Activated T-cell treated with anti-CD3 and anti-CD28 coated beads for 24 hours (primary cell): ENCODE measurements around the gene FAM98B.

Experiments used
- DNase-seq: peaks from one replicate; pipeline ENCODE4 v3.0.0-alpha.2; 2020; ENCODE audit warnings: low read depth

FAM98B gene

DNA sequence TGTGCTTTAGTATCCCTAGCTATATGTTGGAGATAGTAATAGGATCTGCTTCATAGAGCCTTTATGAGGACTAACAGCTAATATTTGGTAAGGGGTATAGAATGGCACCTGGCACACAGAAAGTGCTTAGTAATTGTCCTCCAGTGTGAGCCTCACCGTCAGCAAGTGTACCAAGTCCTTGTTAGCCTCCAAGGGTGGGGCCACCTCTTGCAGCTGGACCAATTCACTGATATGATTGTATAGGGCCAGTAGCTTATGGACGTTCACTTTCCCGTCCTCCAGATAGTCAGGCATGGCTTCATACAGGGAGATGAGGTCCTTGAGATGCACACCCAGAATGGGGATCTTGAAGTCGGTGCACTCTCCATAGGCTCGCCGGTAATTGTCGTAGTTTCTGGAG is 53.6 kb downstream of the FAM98B start:
- DNase-seq, result no peak

DNA sequence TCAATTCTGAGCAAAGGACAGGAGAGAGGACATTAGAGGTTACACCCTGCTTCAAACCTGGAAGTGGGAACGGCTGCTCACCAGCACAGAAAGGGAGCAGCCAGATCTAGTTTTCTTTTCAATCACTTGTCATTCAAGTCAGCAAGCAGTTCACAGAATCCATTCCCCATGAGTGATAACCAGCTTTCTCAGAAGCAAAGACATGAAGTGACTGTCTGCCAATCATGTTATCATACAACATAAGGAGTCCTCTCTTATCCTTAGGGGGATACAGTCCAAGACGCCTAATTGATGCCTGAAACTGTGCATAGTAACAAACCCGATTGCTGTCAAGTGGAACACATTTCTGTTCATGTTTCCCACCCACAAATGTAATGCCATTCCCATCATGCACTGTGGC is 54.7 kb downstream of the FAM98B start:
- no peak for DNase-seq

DNA sequence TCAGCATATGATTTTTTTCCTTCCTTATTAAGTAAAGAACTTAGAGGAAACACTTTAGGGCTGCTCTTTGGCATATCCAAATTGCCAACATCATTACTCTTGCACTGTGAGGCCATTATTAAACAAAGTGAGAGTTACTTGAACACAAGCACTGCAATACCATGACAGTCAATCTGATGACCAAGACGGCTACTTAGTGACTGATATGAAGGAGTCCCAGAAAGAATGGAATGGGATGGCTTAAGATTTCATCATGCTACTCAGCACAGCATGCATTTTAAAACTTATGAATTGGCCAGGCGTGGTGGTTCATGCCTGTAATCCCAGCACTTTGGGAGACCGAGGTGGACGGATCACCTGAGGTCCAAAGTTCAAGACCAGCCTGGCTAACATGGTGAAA is 55.2 kb downstream of the FAM98B start:
- DNase-seq, result no peak

DNA sequence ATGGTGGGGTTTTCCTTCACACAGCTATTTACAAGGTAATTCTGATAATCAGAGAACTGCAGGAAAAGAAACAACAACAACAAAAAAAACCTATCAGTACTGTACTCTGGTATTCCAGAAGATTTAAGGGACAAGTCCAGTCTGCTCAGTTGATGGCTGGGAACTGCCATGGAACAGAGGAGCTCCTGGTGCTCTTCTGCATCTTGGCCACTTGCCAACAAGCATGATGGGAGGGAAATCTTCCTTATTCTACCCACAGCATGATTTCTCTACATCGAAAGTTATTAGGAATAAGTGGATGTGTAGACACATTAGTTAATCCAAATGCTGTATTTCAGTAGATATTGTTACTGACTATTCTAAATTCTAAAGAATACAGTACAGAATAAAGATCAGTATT is 59.0 kb downstream of the FAM98B start:
- DNase-seq, result no peak

DNA sequence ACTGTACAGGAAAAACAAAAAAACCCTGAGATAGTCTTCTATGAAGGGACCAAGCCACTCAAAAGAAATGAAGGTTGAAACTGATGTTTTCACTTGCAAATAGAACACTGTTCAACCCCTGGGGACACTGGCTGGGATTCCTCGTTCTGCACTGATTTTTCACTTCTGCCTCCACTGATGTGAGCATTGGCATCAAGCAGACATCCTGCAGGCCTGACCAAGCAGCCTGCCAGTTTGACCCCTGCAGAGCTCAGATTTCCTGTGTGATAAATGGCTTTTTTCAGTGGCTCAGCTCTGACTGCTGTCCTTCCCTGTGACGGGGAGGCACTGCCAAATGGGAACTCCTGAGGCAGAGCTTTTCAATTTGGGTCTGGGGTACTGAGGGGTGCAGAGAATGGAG is 60.7 kb downstream of the FAM98B start:
- no peak for DNase-seq

DNA sequence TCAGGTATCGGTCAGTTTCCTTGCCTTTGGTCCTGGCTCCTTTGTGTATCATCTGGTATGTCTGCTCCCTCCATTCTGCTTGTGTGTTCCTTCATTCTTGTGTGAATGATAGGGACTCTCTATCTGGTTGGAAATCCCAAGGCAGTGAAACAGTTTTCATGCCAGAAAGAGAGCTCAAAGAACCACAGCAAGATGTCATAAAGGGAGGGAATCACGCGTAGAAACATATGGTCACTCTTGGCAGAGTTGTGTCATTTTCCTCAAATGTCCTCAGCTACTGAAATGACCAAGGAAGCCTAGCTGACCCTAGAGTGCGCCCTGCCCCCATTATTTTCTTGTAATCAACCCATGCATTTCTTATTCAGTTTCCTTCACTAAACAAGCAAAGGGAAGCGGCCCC is 62.7 kb downstream of the FAM98B start:
- DNase-seq, result no peak

DNA sequence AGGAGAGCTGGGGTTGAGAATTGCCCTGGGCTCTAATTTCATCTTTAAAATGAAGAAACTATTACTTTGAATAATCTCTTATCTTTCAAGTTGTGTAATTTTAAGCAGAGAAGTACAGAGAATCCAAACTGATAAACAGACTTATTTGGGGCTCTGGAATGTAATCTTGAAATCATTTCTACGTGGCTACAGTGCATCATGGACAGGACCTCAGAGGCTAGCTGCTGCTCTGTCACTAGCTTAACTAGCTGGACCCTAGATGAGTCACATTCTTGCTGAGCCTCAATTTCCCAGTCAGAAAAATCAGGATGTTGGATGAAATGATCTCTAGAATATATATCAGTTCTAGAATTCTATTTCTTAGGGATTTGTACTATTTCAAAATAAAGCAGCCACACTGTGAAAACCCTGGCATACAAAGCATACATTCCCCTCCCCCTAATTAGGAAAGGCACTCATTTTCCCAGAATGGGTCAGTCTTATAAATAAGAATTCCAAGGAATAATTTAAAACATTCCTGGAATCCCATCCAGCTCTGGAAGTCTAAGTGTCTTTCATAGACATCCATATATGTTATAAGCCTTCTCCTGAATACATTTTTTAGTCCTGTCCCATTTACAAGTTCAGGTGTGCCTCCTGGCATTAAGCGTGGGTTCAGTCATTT is 63.5 kb downstream of the FAM98B start:
- DNase-seq, result no peak

DNA sequence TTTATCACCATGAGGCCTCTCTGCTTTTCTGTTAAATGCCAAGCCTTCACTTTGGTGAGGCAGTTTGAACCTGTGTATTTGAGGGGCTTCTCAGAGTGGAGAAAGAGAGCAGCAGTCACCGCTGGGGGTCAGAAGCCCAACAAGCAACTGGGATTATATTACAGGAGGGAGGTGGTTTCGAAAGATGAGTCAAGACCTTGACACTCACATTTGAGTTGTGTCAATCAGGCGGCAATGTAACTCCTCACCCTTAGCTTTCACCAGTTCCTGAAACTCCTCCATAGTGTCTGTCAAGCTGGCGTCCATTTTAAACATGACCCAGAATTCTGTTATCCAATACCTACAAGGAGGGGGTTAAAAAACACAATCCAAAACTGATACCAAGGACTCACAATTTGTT is 64.2 kb downstream of the FAM98B start:
- no peak for DNase-seq

DNA sequence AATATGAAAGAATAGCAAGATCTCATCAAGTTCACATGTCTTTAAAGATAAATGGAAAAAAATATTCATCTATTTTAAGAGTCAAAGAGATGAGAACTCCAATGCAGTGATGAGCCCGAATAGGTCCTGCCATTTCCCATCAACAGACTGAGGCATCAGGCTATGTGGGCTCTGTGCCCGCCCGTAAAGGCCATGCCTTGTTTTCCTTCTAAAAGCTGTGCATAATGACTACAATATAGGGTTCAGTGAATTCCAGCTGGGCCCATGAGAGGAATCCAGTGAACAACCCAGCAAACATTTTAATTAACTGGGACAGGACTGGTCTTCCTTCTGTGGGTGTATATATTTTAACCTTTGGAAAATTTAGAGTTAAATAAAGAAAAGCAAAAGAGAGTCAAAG is 66.1 kb downstream of the FAM98B start:
- DNase-seq, result no peak

DNA sequence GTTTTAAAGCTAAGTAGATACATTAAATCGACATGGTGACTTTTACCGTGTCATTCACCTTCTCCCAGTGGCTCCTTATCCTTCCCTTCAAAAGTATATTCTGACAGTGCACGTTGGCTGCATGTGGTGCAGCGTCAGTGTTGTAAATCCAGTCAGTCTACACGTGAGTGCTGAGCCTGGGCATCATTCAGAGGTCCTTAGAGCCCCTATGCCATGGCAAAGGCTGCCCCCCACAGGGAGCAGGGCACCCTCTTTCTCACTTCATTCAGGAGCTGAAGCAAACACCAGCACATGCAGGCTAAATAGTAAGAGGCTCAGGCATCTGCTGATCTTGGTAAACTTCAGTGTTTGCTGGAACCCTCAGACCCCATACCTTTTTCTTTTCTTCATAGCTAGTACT is 67.4 kb downstream of the FAM98B start:
- no peak for DNase-seq

DNA sequence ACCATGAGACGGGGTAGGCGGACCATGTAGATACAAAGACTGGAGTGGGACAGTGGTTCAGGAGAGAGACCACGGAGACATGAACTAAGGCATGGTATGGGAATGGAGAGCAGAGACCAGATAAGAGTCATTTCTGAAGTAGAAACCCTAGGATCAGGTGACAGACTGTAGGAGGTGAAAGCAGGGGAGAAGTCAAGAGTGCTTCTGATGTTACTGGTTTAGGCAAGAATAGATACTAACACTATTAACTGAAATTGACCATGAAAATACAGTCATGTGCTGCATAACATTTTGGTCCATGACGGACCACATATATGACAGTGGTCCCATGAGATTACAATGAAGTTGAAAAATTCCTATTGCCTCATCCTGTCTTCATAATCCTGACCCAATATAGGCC is 69.0 kb downstream of the FAM98B start:
- no peak for DNase-seq

DNA sequence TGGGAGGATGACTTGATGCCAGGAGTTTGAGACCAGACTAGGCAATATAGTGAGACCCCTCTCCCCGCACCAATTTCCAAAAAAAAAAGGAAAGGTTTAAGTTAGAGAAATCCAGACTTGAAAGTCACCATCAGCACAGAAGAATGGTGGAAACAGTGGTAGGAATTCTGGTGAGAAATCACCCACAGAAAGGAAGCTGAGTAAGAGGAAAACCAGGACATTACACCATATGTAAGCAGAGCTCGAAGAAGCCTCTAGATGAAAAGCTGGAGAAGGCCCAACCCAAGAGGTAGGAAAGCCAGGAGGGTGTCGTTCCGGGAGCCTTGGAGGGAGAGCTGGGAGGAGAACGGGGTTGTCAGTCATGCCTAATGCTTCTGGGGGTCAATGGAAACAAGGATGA is 70.2 kb downstream of the FAM98B start:
- DNase-seq, result no peak

DNA sequence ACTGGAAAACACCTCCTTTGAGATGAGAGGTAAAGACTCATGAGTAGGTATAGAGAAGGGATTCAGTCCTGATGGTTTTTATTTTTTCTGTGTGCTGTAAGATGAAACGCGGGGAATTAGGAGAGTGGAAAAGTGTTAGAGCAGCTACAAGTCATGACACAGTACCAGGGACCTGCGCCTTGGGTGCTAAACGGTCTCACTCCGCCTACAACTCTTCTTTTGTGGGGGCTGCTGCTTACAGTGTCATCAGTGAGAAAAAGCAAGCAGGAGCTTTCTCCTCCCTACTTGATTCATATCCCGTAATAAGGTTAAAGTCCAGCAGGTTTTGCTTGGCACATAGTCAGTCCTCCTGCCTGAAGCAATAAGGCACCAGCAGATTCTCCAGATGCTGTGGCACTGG is 71.6 kb downstream of the FAM98B start:
- no peak for DNase-seq

DNA sequence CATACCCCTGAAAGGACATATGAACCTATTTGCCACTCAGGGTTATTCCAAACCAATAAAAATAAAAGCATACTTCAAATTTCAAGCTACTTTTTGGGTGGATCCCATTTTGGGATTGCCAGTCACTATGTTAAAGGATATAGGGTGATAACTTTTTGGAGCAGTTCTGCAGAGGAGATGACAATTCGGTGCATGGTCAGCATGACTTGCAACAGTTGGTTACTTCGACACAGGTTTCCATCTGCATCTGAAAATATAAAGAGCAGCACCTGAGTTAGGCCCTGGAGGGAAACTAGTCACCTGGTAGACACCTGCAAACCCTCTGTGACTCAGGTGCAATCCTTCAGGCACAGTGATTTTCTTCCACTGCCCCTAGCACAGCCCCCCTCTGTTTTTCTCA is 72.2 kb downstream of the FAM98B start:
- no peak for DNase-seq

DNA sequence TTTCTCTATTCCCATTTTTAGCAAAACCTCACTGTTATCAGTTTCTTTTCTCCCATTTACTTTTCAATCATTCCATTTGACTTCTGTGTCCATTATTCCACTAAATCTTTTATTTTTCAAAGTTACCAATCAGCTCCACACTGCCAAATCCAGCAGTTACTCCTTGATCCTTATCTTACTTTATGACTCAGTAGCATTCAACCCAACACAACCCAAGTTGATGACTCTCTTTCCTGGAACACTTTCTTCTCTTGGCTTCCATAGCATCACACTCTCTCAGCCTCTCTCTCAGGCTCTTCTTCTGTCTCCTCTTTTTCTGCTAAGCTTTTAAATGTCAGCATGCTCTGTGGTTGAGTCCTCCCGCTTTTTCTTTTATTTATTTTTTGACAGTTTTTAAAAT is 74.4 kb downstream of the FAM98B start:
- no peak for DNase-seq

DNA sequence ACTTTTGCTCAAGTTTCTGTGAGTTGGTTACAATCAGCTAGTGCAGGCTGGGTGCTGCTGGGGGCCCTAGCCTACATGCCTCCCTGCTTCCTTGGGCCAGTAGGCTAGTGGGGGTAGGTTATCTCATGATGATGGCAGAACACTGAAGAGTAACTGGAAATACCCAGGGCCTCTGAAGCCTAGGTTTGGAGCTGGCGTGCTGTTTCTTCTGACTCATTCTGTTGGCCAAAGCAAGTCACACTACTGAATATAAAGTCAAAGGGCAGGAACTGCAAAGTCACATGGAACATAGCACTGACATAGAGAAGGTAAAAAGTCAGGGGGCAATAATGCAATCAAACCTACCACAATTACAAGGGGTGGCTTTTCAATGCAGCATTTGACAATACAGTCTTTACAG is 76.2 kb downstream of the FAM98B start:
- peak; percentile 15 for DNase-seq

DNA sequence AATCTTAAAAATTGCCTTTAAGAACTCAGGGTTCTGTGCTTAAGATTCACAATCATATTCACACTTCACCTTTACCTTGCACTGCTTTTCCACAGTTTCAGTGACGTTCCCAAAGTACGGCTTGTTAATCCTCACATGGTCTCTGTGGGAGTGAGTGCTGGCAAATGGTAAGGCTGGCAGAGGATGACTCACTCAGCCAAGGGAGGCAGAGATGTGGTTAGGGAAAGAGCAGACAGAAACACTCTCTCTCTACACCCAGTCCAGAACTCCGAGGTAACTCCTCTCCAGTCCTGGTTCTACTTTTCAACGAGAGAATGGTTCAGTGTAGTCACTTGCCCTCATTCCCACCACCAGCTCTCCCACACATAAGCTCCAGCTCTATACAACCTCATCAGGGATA is 77.6 kb downstream of the FAM98B start:
- DNase-seq, result no peak

DNA sequence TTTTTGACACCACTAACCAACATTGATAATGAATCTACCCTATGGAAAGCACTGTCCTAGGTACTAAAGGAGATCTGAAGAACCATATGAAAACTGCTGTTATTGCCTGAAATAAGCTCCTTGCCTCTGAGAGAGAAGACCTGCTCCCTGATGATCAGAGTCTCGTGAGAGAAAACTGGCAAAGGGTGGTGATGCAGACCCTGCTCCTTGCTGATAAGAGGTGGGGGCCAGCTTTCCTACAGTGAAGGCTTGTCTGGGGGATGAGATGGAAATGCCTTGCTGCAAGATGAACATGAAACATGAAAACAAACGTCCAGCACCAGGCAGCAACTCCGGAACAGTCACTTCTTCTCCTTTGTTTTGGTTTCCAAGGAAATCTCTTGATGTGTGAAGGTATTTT is 78.8 kb downstream of the FAM98B start:
- no peak for DNase-seq

DNA sequence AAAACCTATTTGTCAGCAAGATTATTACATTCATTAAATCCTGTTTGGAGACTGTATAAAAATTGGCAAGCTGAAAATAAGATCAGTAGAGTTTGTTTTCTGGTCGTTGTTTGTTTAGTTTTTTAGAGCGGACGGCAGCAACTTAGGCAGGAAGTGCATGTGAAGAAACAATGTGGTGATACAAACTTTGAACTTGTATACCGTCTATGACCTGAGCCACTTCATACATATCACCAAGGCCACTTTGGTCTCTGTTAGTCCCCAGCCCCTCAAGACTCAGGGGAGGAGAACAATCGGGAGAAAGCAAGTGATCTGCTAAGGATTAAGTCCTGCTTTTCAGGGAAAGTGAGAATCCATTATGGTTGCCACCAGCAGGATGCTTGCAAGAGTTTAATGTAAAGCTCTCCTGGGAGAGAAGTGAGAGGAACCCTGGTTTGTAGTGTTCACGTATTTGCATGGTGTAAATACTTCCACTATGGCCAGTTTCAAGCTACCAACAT is 79.5 kb downstream of the FAM98B start:
- no peak for DNase-seq

DNA sequence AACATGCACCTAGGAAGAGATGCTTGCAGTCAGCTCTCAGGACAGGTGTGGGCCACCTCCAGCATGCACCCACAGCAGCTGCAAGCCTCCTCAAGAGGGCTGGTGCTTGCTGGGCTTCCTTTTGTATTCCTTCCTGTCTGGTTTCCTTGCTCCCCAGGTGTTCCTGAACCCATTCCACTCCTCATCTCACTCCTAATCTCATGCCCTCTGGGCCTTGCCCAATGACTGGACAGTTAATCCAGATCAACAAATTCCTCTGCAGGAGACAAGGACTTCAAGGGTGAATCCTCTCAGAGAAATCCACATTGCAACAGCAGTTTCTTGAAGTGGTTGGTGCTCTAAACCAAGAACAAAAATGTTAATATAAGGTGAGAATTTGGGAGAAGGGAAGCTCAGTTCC is 80.0 kb downstream of the FAM98B start:
- no peak for DNase-seq

DNA sequence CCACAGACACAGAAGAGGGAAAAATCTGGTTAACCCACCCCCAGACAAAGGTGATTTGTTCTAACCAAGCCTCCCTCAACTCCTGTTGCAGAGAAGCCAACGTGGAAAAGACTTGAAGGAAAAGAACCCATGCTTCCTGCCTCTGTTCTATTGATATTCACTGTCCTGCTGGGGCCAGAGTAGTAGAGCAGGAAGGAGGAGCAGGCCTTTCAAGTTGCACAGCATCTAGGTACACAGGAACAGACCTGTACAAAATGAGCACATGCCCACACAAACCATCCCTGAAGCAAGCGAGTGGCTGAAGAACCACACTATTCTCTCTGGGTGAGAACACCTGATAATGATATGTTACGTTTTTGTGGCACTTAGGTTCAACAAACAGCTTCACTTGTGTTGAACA is 80.8 kb downstream of the FAM98B start:
- no peak for DNase-seq

DNA sequence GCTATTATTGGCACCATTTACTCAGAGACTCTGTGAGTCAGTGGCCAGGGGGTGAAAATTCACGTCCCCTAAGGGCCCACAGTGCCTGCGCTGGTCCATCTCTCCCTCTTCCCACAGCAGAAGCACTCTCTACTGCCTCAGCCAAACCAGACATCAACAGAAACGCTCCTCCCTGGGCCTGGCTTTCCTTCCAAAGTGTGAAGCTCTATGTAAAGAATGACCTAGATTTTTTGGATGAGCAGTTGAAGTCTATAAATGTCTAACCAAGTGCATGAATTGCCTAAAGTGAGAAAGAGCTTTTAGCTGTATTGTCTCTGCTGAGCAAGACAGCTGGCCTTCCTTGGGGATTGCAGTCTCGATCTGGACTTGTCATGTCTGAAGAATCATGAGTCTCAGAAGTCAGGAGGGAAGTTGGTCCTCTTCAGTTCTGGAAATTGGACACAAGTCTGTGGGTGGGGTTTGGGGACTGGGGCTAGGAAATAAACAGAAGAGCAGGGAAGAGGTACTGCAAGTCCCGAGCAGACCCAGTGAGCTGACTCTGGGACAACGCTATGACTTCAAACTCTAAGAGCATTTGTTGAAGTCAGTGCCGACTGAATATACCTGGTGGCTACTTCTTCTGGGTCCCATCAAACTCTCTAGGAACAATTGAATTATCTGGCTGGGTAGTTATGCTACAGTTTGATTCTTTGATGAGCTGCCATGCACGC is 81.7 kb downstream of the FAM98B start:
- DNase-seq, result no peak

DNA sequence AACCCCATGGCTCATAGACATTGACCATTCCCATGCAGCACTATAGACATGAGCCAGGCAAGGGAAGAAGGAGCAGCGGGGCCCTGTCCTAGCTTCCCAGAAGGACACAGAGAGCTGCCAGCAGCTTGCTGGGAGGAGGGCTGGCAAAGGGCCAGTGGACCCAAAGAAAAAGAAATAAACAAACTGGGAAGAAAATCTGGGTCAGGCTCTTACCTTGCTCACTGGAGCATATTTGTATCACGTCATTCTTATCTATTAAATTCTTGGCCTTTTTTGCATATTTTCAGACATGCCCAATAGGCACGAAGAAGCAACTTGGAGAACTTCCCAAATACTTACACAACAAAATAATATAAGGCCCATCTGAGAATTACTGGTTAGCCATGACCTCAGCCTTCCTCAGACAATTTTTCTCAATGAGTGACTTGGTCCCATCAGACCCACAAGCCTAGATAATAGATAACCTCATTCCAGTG is 82.3 kb downstream of the FAM98B start:
- DNase-seq, result no peak
